Activated naive CD4-positive, alpha-beta T cell treated with anti-CD3 and anti-CD28 coated beads, Interleukin-2, amount 50 U/mL, for 24 hours (primary cell): ENCODE results near the gene EFEMP2.
"Not testable (repeated sequence)": the region's sequence is repeated elsewhere in the genome, so short reads cannot be mapped to it uniquely, and the experiment has no call there.

Experiments used
- H3K27ac Mint-ChIP-seq: one replicate; pipeline ENCODE4 v1.8.0; 2021; ENCODE audit warnings: mild to moderate bottlenecking, mixed read lengths
- H3K27me3 Mint-ChIP-seq: one replicate; pipeline ENCODE4 v1.8.0; 2021; ENCODE audit warnings: mixed read lengths
- H3K36me3 Mint-ChIP-seq: one replicate; pipeline ENCODE4 v1.8.0; 2021; ENCODE audit warnings: mixed read lengths
- H3K4me1 Mint-ChIP-seq: one replicate; pipeline ENCODE4 v1.8.0; 2021; ENCODE audit warnings: mixed read lengths
- H3K4me3 Mint-ChIP-seq: one replicate; pipeline ENCODE4 v1.8.0; 2021; ENCODE audit warnings: mild to moderate bottlenecking, mixed read lengths
- H3K9me3 Mint-ChIP-seq: one replicate; pipeline ENCODE4 v1.8.0; 2021; ENCODE audit warnings: mixed read lengths

Gene EFEMP2

GRCh38 chr11:65849366-65849765 is 23.2 kb downstream of the EFEMP2 start:
- Mint-ChIP-seq H3K27me3 (no peaks in the 10 kb centered on the region), H3K27ac (no peak overlapping the region), H3K9me3 (no peaks in the 10 kb centered on the region), H3K4me1 (peaks cover 12% of the 10 kb centered on the region), H3K36me3 (peaks cover 8% of the 10 kb centered on the region), H3K4me3 (no peak overlapping the region)

- H3K27me3 Mint-ChIP-seq, H3K27ac Mint-ChIP-seq, H3K4me1 Mint-ChIP-seq, H3K9me3 Mint-ChIP-seq, H3K4me3 Mint-ChIP-seq, H3K36me3 Mint-ChIP-seq: not testable (repeated sequence)
Measured at GRCh38 chr11:65848693-65849092, 23.9 kb downstream of the EFEMP2 start.

GRCh38 chr11:65847746-65848145 is 24.9 kb downstream of the EFEMP2 start:
- H3K4me1 Mint-ChIP-seq = no peaks in the 10 kb centered on the region
- H3K27me3 Mint-ChIP-seq = no peaks in the 10 kb centered on the region
- H3K27ac Mint-ChIP-seq = no peak overlapping the region
- H3K36me3 Mint-ChIP-seq = peaks cover 7% of the 10 kb centered on the region
- H3K4me3 Mint-ChIP-seq = no peak overlapping the region
- no peaks in the 10 kb centered on the region for H3K9me3 Mint-ChIP-seq

- no peaks in the 10 kb centered on the region for H3K27me3 Mint-ChIP-seq
- no peaks in the 10 kb centered on the region for H3K9me3 Mint-ChIP-seq
- no peaks in the 10 kb centered on the region for H3K36me3 Mint-ChIP-seq
- H3K27ac Mint-ChIP-seq = no peak overlapping the region
- H3K4me3 Mint-ChIP-seq = no peak overlapping the region
- no peaks in the 10 kb centered on the region for H3K4me1 Mint-ChIP-seq
Measured at GRCh38 chr11:65844231-65844872, 28.2 kb downstream of the EFEMP2 start.

- Mint-ChIP-seq H3K36me3 (no peaks in the 10 kb centered on the region), H3K9me3 (no peaks in the 10 kb centered on the region)
Measured at GRCh38 chr11:65843811-65844210, 28.8 kb downstream of the EFEMP2 start.

GRCh38 chr11:65842144-65842543 is 30.5 kb downstream of the EFEMP2 start:
- H3K36me3 Mint-ChIP-seq = no peaks in the 10 kb centered on the region
- H3K27me3 Mint-ChIP-seq = no peaks in the 10 kb centered on the region
- H3K4me1 Mint-ChIP-seq = no peaks in the 10 kb centered on the region
- no peak overlapping the region for H3K27ac Mint-ChIP-seq
- H3K4me3 Mint-ChIP-seq = no peak overlapping the region
- no peaks in the 10 kb centered on the region for H3K9me3 Mint-ChIP-seq

More at GRCh38 chr11:65843811-65844210, 28.8 kb downstream of the EFEMP2 start:
- Mint-ChIP-seq H3K27me3 (no peaks in the 10 kb centered on the region), H3K4me1 (no peaks in the 10 kb centered on the region), H3K27ac (no peak overlapping the region), H3K4me3 (no peak overlapping the region)

GRCh38 chr11:65834202-65834601 is 38.4 kb downstream of the EFEMP2 start:
- Mint-ChIP-seq H3K9me3 (no peaks in the 10 kb centered on the region), H3K27ac (no peak overlapping the region), H3K36me3 (no peaks in the 10 kb centered on the region), H3K4me3 (no peak overlapping the region), H3K27me3 (no peaks in the 10 kb centered on the region), H3K4me1 (peaks cover 20% of the 10 kb centered on the region)

- Mint-ChIP-seq H3K27ac (peak within 1 kb of the TSS; percentile 90), H3K36me3 (no peaks in the 10 kb centered on the region), H3K4me3 (no peak within 1 kb of the TSS), H3K27me3 (no peaks in the 10 kb centered on the region), H3K4me1 (peaks cover 20% of the 10 kb centered on the region), H3K9me3 (no peaks in the 10 kb centered on the region)
Measured at GRCh38 chr11:65833297-65834030, 39.1 kb downstream of the EFEMP2 start, which contains the start of gene SNX32. SNX32 (plus strand) TSS chr11:65833963; CDS start chr11:65834066, 103 bp downstream.

- Mint-ChIP-seq H3K4me1 (peaks cover 20% of the 10 kb centered on the region), H3K27ac (peak overlapping the region; percentile 80)
- H3K36me3 Mint-ChIP-seq, H3K4me3 Mint-ChIP-seq, H3K27me3 Mint-ChIP-seq, H3K9me3 Mint-ChIP-seq: not testable (repeated sequence)
Measured at GRCh38 chr11:65832231-65832630, 40.4 kb downstream of the EFEMP2 start.

- H3K27me3 Mint-ChIP-seq = no peaks in the 10 kb centered on the region
- H3K36me3 Mint-ChIP-seq = no peaks in the 10 kb centered on the region
- peaks cover 20% of the 10 kb centered on the region for H3K4me1 Mint-ChIP-seq
- H3K4me3 Mint-ChIP-seq = no peak overlapping the region
- H3K9me3 Mint-ChIP-seq = no peaks in the 10 kb centered on the region
- no peak overlapping the region for H3K27ac Mint-ChIP-seq
Measured at GRCh38 chr11:65829459-65829858, 43.1 kb downstream of the EFEMP2 start.

- Mint-ChIP-seq H3K9me3 (no peaks in the 10 kb centered on the region), H3K27ac (no peak overlapping the region), H3K36me3 (no peaks in the 10 kb centered on the region), H3K4me1 (peaks cover 11% of the 10 kb centered on the region), H3K27me3 (no peaks in the 10 kb centered on the region), H3K4me3 (no peak overlapping the region)
Measured at GRCh38 chr11:65826984-65827735, 45.4 kb downstream of the EFEMP2 start.

GRCh38 chr11:65822776-65823528 is 49.6 kb downstream of the EFEMP2 start:
- Mint-ChIP-seq H3K27ac (no peak overlapping the region), H3K27me3 (no peaks in the 10 kb centered on the region), H3K9me3 (no peaks in the 10 kb centered on the region), H3K4me1 (peaks cover 3% of the 10 kb centered on the region), H3K36me3 (no peaks in the 10 kb centered on the region), H3K4me3 (no peak overlapping the region)

- Mint-ChIP-seq H3K36me3 (no peaks in the 10 kb centered on the region), H3K27me3 (no peaks in the 10 kb centered on the region), H3K4me1 (peaks cover 19% of the 10 kb centered on the region), H3K27ac (no peak overlapping the region), H3K4me3 (no peak overlapping the region), H3K9me3 (no peaks in the 10 kb centered on the region)
Measured at GRCh38 chr11:65821107-65821506, 51.5 kb downstream of the EFEMP2 start.

- Mint-ChIP-seq H3K36me3 (no peaks in the 10 kb centered on the region), H3K27me3 (no peaks in the 10 kb centered on the region), H3K9me3 (no peaks in the 10 kb centered on the region), H3K4me1 (peaks cover 19% of the 10 kb centered on the region), H3K27ac (peak overlapping the region; percentile 89), H3K4me3 (peak overlapping the region; percentile 88)
Measured at GRCh38 chr11:65817835-65818680, 54.5 kb downstream of the EFEMP2 start.
